ENCODE measurements around the gene ALOX12B.
"Not testable (repeated sequence)": the region's sequence is repeated elsewhere in the genome, so short reads cannot be mapped to it uniquely, and the experiment has no call there.

The ALOX12B gene

DNA sequence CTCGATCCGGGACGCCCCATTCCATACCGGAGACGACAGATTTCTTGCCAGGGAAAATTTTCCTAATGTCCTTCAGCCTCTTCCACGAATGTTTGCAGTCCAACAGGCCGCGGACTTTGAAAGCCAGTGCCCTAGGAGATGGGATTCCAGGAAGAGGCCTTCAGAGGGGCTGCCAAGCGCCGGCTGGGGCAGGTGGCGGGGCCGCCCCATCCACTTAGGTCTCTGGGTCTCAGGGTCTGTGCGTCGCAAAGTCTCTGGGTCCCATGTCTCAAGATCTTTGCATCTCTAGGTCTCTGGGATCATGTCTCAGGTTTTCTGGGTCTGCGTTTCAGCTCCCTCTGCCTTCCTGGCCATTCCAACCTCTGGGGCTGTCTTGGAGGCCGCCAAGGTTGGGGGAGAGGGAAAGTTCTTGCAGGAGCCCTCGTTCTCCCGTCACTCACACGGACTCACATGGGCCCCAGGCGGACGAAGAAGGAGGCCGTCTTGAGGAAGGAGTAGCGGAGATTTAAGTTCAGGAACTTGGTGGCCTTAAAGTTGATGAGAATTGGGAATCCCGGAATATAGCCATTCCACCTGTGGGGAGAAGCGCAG lies 7.2 kb downstream of the ALOX12B start:
- no peak overlapping the region; the same call in 1 of the 2 replicates for H3K27ac ChIP-seq

DNA sequence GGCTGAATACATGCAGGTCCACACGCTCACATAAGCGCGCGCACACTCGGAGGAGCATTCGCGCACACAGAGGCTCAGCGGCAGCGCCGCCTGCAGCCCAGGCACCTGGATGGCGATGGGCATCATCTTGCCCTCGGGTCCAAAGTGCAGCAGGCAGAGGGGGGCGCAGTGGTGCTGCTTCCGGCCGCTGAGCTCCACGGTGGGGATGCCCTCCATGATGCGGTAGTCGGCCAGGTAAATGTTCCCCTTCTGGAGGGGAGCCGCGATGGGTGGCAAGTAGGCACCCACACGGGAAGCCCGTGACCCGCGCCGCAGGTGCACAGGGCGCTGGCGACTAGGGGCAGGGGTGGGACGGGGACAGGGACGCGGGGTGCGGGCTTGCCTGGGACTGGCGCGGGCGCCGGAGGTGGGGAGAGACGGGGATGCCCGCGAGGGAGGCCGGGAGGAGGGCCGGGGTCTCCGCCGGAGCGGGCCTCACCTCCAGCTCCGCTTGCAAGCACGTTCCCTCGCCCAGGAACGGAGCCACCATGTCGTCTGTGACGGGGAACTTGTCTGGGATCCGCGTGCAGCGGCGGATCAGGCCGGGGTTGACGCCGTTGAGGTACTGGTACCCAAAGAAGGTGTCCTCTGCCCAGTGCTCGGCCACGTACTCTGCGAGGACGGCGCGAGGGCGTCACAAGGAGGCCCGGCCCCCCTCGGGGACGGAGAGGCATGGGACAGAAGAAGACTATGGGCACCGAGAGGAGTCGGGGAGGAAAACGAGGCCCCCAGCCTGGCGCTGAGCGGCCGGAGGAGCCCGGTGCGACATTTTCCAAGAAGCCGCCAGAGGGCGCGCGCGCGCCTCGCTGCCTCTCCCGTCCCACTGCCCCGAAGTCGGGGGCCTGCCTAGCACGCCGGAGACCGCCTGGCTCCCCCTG lies 8.0 kb downstream of the ALOX12B start:
- TF ChIP-seq, protein P1, sequence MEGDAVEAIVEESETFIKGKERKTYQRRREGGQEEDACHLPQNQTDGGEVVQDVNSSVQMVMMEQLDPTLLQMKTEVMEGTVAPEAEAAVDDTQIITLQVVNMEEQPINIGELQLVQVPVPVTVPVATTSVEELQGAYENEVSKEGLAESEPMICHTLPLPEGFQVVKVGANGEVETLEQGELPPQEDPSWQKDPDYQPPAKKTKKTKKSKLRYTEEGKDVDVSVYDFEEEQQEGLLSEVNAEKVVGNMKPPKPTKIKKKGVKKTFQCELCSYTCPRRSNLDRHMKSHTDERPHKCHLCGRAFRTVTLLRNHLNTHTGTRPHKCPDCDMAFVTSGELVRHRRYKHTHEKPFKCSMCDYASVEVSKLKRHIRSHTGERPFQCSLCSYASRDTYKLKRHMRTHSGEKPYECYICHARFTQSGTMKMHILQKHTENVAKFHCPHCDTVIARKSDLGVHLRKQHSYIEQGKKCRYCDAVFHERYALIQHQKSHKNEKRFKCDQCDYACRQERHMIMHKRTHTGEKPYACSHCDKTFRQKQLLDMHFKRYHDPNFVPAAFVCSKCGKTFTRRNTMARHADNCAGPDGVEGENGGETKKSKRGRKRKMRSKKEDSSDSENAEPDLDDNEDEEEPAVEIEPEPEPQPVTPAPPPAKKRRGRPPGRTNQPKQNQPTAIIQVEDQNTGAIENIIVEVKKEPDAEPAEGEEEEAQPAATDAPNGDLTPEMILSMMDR (conservative IDR thresholded peaks at IDR 0.05) = peak; percentile 97
- no peak; the same call in 1 of the 2 replicates for TF ChIP-seq ZFX (IDR thresholded peaks at IDR 0.05)
- peak overlapping the region; percentile 26; the same call in 1 of the 2 replicates for H3K27ac ChIP-seq

More for the DNA sequence above, 7.2 kb downstream of the ALOX12B start:
- TF ChIP-seq ZFX (IDR thresholded peaks at IDR 0.05) = no peak
- TF ChIP-seq, protein P1 (conservative IDR thresholded peaks at IDR 0.05) = peak; percentile 58; the same call in 1 of the 2 replicates

DNA sequence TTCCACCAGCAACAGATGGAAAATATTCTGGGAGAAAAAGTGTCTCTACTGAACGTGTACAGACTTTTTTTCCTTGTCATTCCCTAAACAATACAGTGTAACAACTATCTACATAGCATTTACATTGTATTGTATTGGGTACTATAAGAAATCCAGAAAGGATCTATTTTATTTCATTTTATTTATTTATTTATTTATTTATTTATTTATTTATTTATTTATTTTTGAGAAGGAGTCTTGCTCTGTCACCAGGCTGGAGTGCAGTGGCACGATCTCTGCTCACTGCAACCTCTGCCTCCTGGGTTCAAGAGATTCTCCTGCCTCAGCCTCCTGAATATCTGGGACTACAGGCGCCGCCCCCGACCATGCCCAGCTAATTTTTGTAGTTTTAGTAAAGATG lies 9.6 kb downstream of the ALOX12B start:
- not testable (repeated sequence) for H3K27ac ChIP-seq

DNA sequence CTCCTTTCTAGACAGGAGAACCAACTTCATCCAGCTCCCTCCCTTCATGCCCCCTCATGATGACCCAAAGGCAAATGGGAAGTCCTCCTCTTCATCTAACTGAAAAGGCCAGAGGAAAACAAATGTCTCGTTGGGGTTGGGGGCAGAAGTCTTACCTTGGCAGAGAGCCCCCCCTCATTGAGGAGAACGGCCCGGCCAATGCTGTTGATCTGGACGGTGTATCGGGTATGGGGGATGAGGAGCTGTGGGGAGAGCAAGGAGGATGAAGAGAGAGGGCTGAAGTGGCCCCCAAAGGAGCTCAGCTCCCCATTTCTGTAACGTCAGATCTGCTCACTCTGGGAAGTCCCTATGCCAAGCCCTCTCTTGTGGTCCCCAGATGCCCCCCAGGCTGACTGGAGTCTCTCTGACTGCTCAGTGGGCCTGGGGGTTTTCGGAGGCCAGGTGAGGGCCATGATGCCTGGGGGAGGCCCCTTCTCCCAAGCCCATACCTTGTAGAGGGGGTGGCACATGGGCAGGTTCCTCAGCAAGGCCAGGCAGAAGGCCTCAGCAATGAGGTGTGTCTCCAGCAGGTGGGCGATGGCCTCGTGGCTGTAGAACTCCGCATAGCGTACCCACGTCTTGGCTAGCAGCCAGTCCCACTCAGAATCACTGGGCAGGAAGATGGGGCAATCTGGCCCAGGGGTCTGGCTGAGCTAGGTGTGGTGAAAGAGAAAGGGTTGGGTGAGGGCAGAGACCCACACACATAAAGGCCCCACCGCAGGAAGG lies 10.8 kb downstream of the ALOX12B start:
- no peak overlapping the region for H3K27ac ChIP-seq
- no peak for TF ChIP-seq ZFX (IDR thresholded peaks at IDR 0.05)
- TF ChIP-seq, protein P1 (conservative IDR thresholded peaks at IDR 0.05) = no peak

DNA sequence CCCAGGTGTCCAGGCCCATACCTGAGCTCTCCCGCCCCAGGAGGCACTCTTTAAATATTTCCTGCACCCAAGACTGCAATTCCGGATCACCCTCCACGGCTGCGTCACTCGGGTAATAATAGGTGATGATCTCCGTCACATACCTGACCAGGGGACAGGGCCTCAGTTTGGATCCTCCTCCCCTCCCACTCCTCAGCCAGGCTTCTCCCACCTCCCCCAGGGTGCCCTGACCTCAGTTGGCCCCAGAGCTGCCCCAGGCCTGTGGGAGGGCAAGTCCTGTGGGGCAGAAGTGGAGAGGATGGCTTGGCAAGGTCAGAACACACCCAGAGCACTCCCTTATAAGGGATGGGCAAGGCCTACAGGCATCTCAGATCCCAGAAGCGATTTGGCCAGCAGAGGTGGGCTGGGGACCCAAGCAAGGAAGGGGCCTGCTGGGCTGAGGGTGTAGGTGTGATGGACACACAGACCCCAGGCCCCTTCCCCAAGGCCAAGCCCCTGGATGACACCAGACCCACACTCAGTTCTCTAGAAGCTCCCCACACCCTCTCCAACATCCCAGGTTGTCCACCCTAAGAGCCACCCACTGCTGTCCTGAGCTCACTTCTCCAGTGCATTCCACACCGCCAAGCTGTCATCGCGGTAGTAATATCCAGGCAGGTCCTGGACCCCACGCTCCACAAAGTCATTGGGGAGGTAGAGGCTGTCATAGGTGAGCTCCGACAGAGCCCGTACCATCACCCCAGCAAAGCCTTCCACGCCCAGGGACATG lies 11.8 kb downstream of the ALOX12B start:
- no peak overlapping the region for H3K27ac ChIP-seq
- no peak for TF ChIP-seq ZFX (IDR thresholded peaks at IDR 0.05)
- TF ChIP-seq, protein P1 (conservative IDR thresholded peaks at IDR 0.05) = no peak

DNA sequence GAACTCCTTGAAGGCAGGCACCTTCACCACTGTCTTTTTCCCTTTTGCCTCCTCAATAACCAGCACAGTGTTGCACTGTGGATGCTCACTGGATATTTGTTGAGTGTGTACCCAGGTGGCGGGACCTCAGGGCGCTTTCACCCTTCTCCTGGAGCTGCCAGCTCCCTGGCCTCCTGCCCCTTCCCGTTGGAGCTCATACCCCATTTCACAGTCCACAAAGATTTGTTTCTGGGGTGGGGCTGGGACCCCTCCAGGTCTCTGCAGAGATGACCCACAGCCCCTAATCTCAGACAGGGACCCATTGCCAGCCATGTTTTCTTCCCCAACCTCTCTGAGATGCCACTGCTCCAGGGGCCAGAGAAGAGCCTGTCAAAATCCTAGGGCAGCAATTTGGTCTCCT lies 12.4 kb downstream of the ALOX12B start:
- no peak overlapping the region for H3K27ac ChIP-seq
- TF ChIP-seq ZFX (IDR thresholded peaks at IDR 0.05) = no peak
- TF ChIP-seq, protein P1 (conservative IDR thresholded peaks at IDR 0.05) = no peak

DNA sequence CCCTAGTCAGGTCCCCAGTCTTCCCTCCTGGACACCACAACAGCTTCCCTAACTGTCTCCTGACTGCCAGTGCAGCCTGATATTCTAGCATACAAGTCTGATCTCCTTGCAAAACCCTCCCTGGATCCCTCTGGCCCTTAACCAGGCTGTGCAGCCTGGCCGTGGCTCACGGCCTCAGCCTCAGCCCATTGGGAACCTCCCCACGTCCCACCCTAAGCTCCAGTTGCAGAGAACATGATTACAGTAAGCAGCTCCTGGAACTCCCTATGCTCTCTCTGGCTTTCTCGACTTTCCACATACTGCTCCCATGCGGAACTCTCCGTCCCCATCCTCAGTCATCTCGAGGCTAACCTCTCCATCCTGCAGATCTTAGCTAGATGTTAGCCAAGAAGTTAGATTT lies 13.0 kb downstream of the ALOX12B start:
- TF ChIP-seq ZFX (IDR thresholded peaks at IDR 0.05) = no peak
- TF ChIP-seq, protein P1 (conservative IDR thresholded peaks at IDR 0.05) = no peak

More for the DNA sequence above, 13.0 kb downstream of the ALOX12B start:
- H3K27ac ChIP-seq = no peak overlapping the region

Measured in C4-2B (cell line).